Measurements from ENCODE around the gene ERICH3.
"Not testable (repeated sequence)": the region's sequence is repeated elsewhere in the genome, so short reads cannot be mapped to it uniquely, and the experiment has no call there.

The ERICH3 gene

GRCh38 chr1:74674278-74675048 is 871 bp upstream of the ERICH3 start:
- DNase-seq (ENCODE audit: low spot score), result peak; percentile 17
- no peak for TF ChIP-seq CTCF (IDR thresholded peaks at IDR 0.05; ENCODE audit: extremely low read depth, insufficient read depth, missing control alignments)
- in situ Hi-C loops (cut with MboI; ENCODE audit: low pct_unique_long_range_greater_than_20kb, low sequenced_read_pairs, unreplicated experiment), result loop anchor here (25.0 kb wide), 1 partner anchor 837 kb away; no protein-coding TSS in a partner anchor

GRCh38 chr1:74670866-74671265 is 2.7 kb downstream of the ERICH3 start:
- DNase-seq (ENCODE audit: low spot score); in situ Hi-C loops (cut with MboI; ENCODE audit: low pct_unique_long_range_greater_than_20kb, low sequenced_read_pairs, unreplicated experiment): not testable (repeated sequence)

GRCh38 chr1:74654708-74655107 is 18.9 kb downstream of the ERICH3 start:
- in situ Hi-C loops (cut with MboI; ENCODE audit: low pct_unique_long_range_greater_than_20kb, low sequenced_read_pairs, unreplicated experiment), result no loop called here
- no peak for DNase-seq (ENCODE audit: low spot score)
- TF ChIP-seq CTCF (IDR thresholded peaks at IDR 0.05; ENCODE audit: extremely low read depth, insufficient read depth, missing control alignments), result no peak

GRCh38 chr1:74652711-74653139 is 20.9 kb downstream of the ERICH3 start:
- in situ Hi-C loops (cut with MboI; ENCODE audit: low pct_unique_long_range_greater_than_20kb, low sequenced_read_pairs, unreplicated experiment), result no loop called here
- TF ChIP-seq CTCF (IDR thresholded peaks at IDR 0.05; ENCODE audit: extremely low read depth, insufficient read depth, missing control alignments), result no peak
- peak; percentile 14 for DNase-seq (ENCODE audit: low spot score)

GRCh38 chr1:74650561-74650960 is 23.0 kb downstream of the ERICH3 start:
- in situ Hi-C loops (cut with MboI; ENCODE audit: low pct_unique_long_range_greater_than_20kb, low sequenced_read_pairs, unreplicated experiment), result no loop called here
- DNase-seq (ENCODE audit: low spot score), result no peak
- TF ChIP-seq CTCF (IDR thresholded peaks at IDR 0.05; ENCODE audit: extremely low read depth, insufficient read depth, missing control alignments), result no peak

GRCh38 chr1:74641876-74642275 is 31.7 kb downstream of the ERICH3 start:
- DNase-seq (ENCODE audit: low spot score), result no peak
- no peak for TF ChIP-seq CTCF (IDR thresholded peaks at IDR 0.05; ENCODE audit: extremely low read depth, insufficient read depth, missing control alignments)
- in situ Hi-C loops (cut with MboI; ENCODE audit: low pct_unique_long_range_greater_than_20kb, low sequenced_read_pairs, unreplicated experiment), result no loop called here

GRCh38 chr1:74641161-74641560 is 32.4 kb downstream of the ERICH3 start:
- DNase-seq (ENCODE audit: low spot score), result no peak
- TF ChIP-seq CTCF (IDR thresholded peaks at IDR 0.05; ENCODE audit: extremely low read depth, insufficient read depth, missing control alignments), result no peak
- in situ Hi-C loops (cut with MboI; ENCODE audit: low pct_unique_long_range_greater_than_20kb, low sequenced_read_pairs, unreplicated experiment), result no loop called here
